ENCODE results near the gene CRAT. TPM values are rescaled to one million over a fixed set of nuclear protein-coding genes. Genes with fewer than 3 reads are reported as not detected.
"Not testable (repeated sequence)": the region's sequence is repeated elsewhere in the genome, so short reads cannot be mapped to it uniquely, and the experiment has no call there.

CRAT gene
- total RNA-seq, 1 experiment from 2014 or later: 38.8 TPM

DNA sequence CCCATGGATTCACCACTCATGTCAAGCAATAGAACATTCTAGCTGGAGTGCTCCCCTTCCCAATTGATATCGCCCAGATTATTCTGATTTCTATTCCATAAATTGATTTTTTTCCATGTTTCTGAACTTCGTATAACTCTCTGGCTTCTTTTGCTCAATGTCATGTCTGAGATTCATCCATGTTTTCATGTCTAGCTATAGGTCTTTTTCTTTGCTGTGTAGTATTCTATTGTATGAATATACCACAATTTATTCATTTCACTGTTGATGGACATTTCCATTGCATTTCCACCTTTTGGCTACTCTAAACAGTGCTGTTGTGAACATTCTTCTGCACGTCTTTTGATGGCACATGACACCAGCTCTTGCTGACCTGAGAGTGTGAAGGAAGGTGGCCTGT lies 20.2 kb upstream of the CRAT start:
- no peak for TF ChIP-seq TCF7L2 (IDR thresholded peaks at IDR 0.05; ENCODE audit: low read depth, low read length)
- TF ChIP-seq, protein P1, sequence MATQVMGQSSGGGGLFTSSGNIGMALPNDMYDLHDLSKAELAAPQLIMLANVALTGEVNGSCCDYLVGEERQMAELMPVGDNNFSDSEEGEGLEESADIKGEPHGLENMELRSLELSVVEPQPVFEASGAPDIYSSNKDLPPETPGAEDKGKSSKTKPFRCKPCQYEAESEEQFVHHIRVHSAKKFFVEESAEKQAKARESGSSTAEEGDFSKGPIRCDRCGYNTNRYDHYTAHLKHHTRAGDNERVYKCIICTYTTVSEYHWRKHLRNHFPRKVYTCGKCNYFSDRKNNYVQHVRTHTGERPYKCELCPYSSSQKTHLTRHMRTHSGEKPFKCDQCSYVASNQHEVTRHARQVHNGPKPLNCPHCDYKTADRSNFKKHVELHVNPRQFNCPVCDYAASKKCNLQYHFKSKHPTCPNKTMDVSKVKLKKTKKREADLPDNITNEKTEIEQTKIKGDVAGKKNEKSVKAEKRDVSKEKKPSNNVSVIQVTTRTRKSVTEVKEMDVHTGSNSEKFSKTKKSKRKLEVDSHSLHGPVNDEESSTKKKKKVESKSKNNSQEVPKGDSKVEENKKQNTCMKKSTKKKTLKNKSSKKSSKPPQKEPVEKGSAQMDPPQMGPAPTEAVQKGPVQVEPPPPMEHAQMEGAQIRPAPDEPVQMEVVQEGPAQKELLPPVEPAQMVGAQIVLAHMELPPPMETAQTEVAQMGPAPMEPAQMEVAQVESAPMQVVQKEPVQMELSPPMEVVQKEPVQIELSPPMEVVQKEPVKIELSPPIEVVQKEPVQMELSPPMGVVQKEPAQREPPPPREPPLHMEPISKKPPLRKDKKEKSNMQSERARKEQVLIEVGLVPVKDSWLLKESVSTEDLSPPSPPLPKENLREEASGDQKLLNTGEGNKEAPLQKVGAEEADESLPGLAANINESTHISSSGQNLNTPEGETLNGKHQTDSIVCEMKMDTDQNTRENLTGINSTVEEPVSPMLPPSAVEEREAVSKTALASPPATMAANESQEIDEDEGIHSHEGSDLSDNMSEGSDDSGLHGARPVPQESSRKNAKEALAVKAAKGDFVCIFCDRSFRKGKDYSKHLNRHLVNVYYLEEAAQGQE (IDR thresholded peaks at IDR 0.05; ENCODE audit: insufficient read depth in 1 of 2, low read depth in 2 of 2, low read length in 1 of 2): no peak
- no peak for TF ChIP-seq POLR2AphosphoS5 (IDR thresholded peaks at IDR 0.05; ENCODE audit: low read depth, low read length)
- no peak for TF ChIP-seq SIN3A (IDR thresholded peaks at IDR 0.05; ENCODE audit: borderline replicate concordance, insufficient read depth, low read depth, low read length)
- TF ChIP-seq, protein P2, sequence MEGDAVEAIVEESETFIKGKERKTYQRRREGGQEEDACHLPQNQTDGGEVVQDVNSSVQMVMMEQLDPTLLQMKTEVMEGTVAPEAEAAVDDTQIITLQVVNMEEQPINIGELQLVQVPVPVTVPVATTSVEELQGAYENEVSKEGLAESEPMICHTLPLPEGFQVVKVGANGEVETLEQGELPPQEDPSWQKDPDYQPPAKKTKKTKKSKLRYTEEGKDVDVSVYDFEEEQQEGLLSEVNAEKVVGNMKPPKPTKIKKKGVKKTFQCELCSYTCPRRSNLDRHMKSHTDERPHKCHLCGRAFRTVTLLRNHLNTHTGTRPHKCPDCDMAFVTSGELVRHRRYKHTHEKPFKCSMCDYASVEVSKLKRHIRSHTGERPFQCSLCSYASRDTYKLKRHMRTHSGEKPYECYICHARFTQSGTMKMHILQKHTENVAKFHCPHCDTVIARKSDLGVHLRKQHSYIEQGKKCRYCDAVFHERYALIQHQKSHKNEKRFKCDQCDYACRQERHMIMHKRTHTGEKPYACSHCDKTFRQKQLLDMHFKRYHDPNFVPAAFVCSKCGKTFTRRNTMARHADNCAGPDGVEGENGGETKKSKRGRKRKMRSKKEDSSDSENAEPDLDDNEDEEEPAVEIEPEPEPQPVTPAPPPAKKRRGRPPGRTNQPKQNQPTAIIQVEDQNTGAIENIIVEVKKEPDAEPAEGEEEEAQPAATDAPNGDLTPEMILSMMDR (IDR thresholded peaks at IDR 0.05): no peak
- no peak for ATAC-seq
- ChIA-PET POLR2A (no interaction called here), CTCF (interaction anchor here (0.5 to 1.4 kb wide), 2 partner anchors 12 to 102 kb away, joined by 3 to 4 read pairs; no protein-coding TSS in a partner anchor)
- peaks cover 2% of the 10 kb centered on the region; the same call in 1 of the 2 replicates for H3K36me3 ChIP-seq (ENCODE audit: control insufficient read depth, insufficient read depth, low read length)
- in situ Hi-C loops (cut with HindIII; ENCODE audit: low pct_unique_long_range_greater_than_20kb, low sequenced_read_pairs) (no loop called here), intact Hi-C loops (cut with micrococcal nuclease; ENCODE audit: unreplicated experiment) (loop anchor here (10.0 kb wide), 1 partner anchor 484 kb away; no protein-coding TSS in a partner anchor)
- no peak for DNase-seq (ENCODE audit: low read depth, low spot score)
- H3K4me1 ChIP-seq (ENCODE audit: control insufficient read depth, insufficient read depth, low read length): no peaks in the 10 kb centered on the region
- BruUV-seq (replicated peaks): no TSS peak
- H3K4me3 ChIP-seq (ENCODE audit: low read depth in 2 of 2, low read length in 2 of 2): no peak overlapping the region
- H3K9me3 ChIP-seq (ENCODE audit: control insufficient read depth, insufficient read depth, low read depth, low read length): no peaks in the 10 kb centered on the region
- H3K27ac ChIP-seq (ENCODE audit: low read length): no peak overlapping the region
- H3K27me3 ChIP-seq (ENCODE audit: control insufficient read depth, insufficient read depth, low read length): no peaks in the 10 kb centered on the region

DNA sequence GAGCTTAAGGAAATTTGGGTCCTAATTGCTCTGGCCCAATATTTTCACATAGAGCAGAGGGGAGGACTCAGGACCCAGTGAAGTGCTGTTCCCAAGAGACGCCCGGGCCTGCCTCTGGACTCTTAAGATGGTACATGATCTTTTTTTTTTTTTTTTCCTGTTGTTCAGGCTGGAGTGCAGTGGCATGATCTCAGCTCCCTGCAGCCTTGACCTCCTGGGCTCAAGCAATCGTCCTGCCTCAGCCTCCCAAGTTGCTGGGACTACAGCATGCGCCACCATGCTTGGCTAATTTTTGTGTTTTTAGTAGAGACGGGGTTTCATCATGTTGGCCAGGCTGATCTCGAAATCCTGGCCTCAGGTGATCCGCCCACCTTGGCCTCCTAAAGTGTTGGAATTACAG lies 19.7 kb upstream of the CRAT start:
- intact Hi-C loops (cut with micrococcal nuclease; ENCODE audit: unreplicated experiment): loop anchor here (10.0 kb wide), 1 partner anchor 485 kb away; no protein-coding TSS in a partner anchor
- in situ Hi-C loops (cut with HindIII; ENCODE audit: low pct_unique_long_range_greater_than_20kb, low sequenced_read_pairs): not testable (repeated sequence)

DNA sequence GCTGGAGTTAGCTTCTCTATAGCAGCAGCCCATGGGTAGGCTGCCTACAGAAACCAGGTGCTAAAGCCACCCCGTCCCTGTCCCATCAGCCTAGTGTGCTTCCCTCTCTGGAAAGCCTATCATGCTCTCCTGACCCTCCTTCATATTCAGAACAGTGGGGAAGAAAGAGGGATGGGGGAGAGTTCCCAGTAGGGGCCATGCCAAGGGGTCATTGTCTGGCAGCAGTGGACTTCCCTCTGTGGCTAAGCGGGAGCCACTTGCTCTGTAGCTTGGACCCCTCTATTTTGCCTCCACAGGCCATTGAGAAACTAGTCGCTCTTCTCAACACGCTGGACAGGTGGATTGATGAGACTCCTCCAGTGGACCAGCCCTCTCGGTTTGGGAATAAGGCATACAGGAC lies 18.1 kb upstream of the CRAT start:
- Histone ChIP-seq H3K36me3 (ENCODE audit: control insufficient read depth, insufficient read depth, low read length) (no peaks in the 10 kb centered on the region), H3K27ac (ENCODE audit: low read length) (no peak overlapping the region), H3K4me3 (ENCODE audit: low read depth in 2 of 2, low read length in 2 of 2) (no peak overlapping the region), H3K4me1 (ENCODE audit: control insufficient read depth, insufficient read depth, low read length) (no peaks in the 10 kb centered on the region), H3K9me3 (ENCODE audit: control insufficient read depth, insufficient read depth, low read depth, low read length) (no peaks in the 10 kb centered on the region), H3K27me3 (ENCODE audit: control insufficient read depth, insufficient read depth, low read length) (no peaks in the 10 kb centered on the region)
- no TSS peak for BruUV-seq (replicated peaks)
- in situ Hi-C loops (cut with HindIII; ENCODE audit: low pct_unique_long_range_greater_than_20kb, low sequenced_read_pairs) (no loop called here), intact Hi-C loops (cut with micrococcal nuclease; ENCODE audit: unreplicated experiment) (no loop called here)
- DNase-seq (ENCODE audit: low read depth, low spot score) (no peak), ATAC-seq (no peak)
- TF ChIP-seq SIN3A (IDR thresholded peaks at IDR 0.05; ENCODE audit: borderline replicate concordance, insufficient read depth, low read depth, low read length): no peak
- TF ChIP-seq TCF7L2 (IDR thresholded peaks at IDR 0.05; ENCODE audit: low read depth, low read length): no peak
- TF ChIP-seq, protein P2 (IDR thresholded peaks at IDR 0.05): no peak
- no peak for TF ChIP-seq POLR2AphosphoS5 (IDR thresholded peaks at IDR 0.05; ENCODE audit: low read depth, low read length)
- TF ChIP-seq, protein P1 (IDR thresholded peaks at IDR 0.05; ENCODE audit: insufficient read depth in 1 of 2, low read depth in 2 of 2, low read length in 1 of 2): no peak
- ChIA-PET POLR2A (no interaction called here), CTCF (no interaction called here)

More for the DNA sequence above, 19.7 kb upstream of the CRAT start:
- H3K4me3 ChIP-seq (ENCODE audit: low read depth in 2 of 2, low read length in 2 of 2); H3K27me3 ChIP-seq (ENCODE audit: control insufficient read depth, insufficient read depth, low read length); BruUV-seq (replicated peaks); ATAC-seq; H3K36me3 ChIP-seq (ENCODE audit: control insufficient read depth, insufficient read depth, low read length); H3K9me3 ChIP-seq (ENCODE audit: control insufficient read depth, insufficient read depth, low read depth, low read length); H3K4me1 ChIP-seq (ENCODE audit: control insufficient read depth, insufficient read depth, low read length); DNase-seq (ENCODE audit: low read depth, low spot score); H3K27ac ChIP-seq (ENCODE audit: low read length); POLR2A ChIA-PET: not testable (repeated sequence)
- CTCF ChIA-PET: interaction anchor here (0.5 kb wide), 1 partner anchor 101 kb away, joined by 4 read pairs; no protein-coding TSS in a partner anchor
